Left ventricle myocardium superior (tissue), 1 donor: Measurements from ENCODE around the gene PDIA2. TPM values are rescaled to one million over a fixed set of nuclear protein-coding genes. Genes with fewer than 3 reads are reported as not detected.

Source experiments
- ATAC-seq: fragments of 200-7000 bp; cut with Tn5 transposase; one replicate; pipeline ENCODE4 v1.9.1; 2020; ENCODE audit warnings: mild to moderate bottlenecking, moderate library complexity
- DNase-seq: peaks from one replicate; pipeline ENCODE4 v3.0.0-alpha.2; 2020
- intact Hi-C: fragments of 100-400 bp; cut with micrococcal nuclease; formaldehyde crosslinking; loops from one replicate; pipeline ENCODE4 v1.11.0; 2022
- total RNA-seq: library from RNA; stranded (reverse); fragmentation: NEBNext Ultra II Directional; extraction: Animal tissue kit (Norgen Biotek cat#: 25700); gene quantifications from one replicate; pipeline ENCODE4 v1.2.1, GENCODE V29; 2021
- donor health status: DM: no; HTN: yes; CAD: no; lungs with severe emphysema.

Gene PDIA2
- total RNA-seq, 1 donor from 2014 or later = 2.6 TPM

- ATAC-seq (peak; percentile 4), DNase-seq (no peak)
- intact Hi-C loops = no loop called here
Measured at GRCh38 chr16:276426-277077, 6.4 kb upstream of the PDIA2 start.

- DNase-seq = no peak
- ATAC-seq = peak; percentile 68
Measured at GRCh38 chr16:278863-279366, 4.0 kb upstream of the PDIA2 start.

GRCh38 chr16:279531-279930, 3.4 kb upstream of the PDIA2 start:
- intact Hi-C loops = no loop called here
- no peak for DNase-seq
- no peak for ATAC-seq

More at GRCh38 chr16:278863-279366, 4.0 kb upstream of the PDIA2 start:
- intact Hi-C loops = no loop called here

- ATAC-seq (no peak), DNase-seq (no peak)
- intact Hi-C loops = no loop called here
Measured at GRCh38 chr16:280005-280460, 2.9 kb upstream of the PDIA2 start.

GRCh38 chr16:280552-280951, 2.4 kb upstream of the PDIA2 start, which contains the start of gene ARHGDIG:
TSS of gene ARHGDIG (plus strand) at chr16:280591. CDS start at chr16:280681, 90 bp downstream.
- intact Hi-C loops = no loop called here
- ATAC-seq (no peak), DNase-seq (no peak)

- DNase-seq = no peak
- no peak for ATAC-seq
- intact Hi-C loops = no loop called here
Measured at GRCh38 chr16:280991-281659, 1.8 kb upstream of the PDIA2 start.

- intact Hi-C loops = no loop called here
- DNase-seq = no peak
- ATAC-seq = no peak
Measured at GRCh38 chr16:281660-282255, 1.2 kb upstream of the PDIA2 start.

- intact Hi-C loops = no loop called here
- ATAC-seq (no peak), DNase-seq (no peak)
Measured at GRCh38 chr16:282491-282890, 473 bp upstream of the PDIA2 start.

GRCh38 chr16:284204-285120, 1.5 kb downstream of the PDIA2 start:
- DNase-seq (no peak), ATAC-seq (no peak)
- intact Hi-C loops = no loop called here

GRCh38 chr16:285146-286055, 2.4 kb downstream of the PDIA2 start:
- intact Hi-C loops = no loop called here
- ATAC-seq (no peak), DNase-seq (no peak)

GRCh38 chr16:286491-287297, 3.7 kb downstream of the PDIA2 start:
- intact Hi-C loops = no loop called here
- no peak for ATAC-seq
- no peak for DNase-seq

GRCh38 chr16:287298-287811, 4.4 kb downstream of the PDIA2 start:
- intact Hi-C loops = no loop called here
- DNase-seq (no peak), ATAC-seq (no peak)

GRCh38 chr16:287981-288920, 5.3 kb downstream of the PDIA2 start:
- DNase-seq = no peak
- intact Hi-C loops = no loop called here

GRCh38 chr16:289395-289997, 6.5 kb downstream of the PDIA2 start:
- intact Hi-C loops = no loop called here
- no peak for DNase-seq
- ATAC-seq = no peak

More at GRCh38 chr16:287981-288920, 5.3 kb downstream of the PDIA2 start:
- ATAC-seq = no peak

- no peak for ATAC-seq
- intact Hi-C loops = no loop called here
Measured at GRCh38 chr16:290015-290680, 7.2 kb downstream of the PDIA2 start.

More at GRCh38 chr16:290015-290680, 7.2 kb downstream of the PDIA2 start:
- no peak for DNase-seq
